Suprapubic skin (tissue), 4 donors: Measurements from ENCODE around the gene PHTF2.

ENCODE experiments used
- EP300 ChIP-seq: sonication (generic); formaldehyde crosslinking; IDR thresholded peaks from one replicate; pipeline ENCODE4 v1.6.1; 2017; ENCODE audit warnings: antibody characterized with exemption
- POLR2AphosphoS5 ChIP-seq, 3 donors: sonication (generic); formaldehyde crosslinking; IDR thresholded peaks; one replicate each; pipeline ENCODE4 v1.6.1; 2017; ENCODE audit warnings: antibody characterized with exemption in 3 of 3
- TF ChIP-seq, protein P1 (sequence below), 2 donors: fragments of 200-600 bp in 1 of 2; fragments of 450-650 bp in 1 of 2; sonication (generic) in 1 of 2; IDR thresholded peaks; one replicate each; pipeline ENCODE4 v1.5.1; 2016 to 2019; ENCODE audit warnings: antibody characterized with exemption in 2 of 2, mild to moderate bottlenecking in 1 of 2, moderate library complexity in 1 of 2

- TF ChIP-seq, protein P1, sequence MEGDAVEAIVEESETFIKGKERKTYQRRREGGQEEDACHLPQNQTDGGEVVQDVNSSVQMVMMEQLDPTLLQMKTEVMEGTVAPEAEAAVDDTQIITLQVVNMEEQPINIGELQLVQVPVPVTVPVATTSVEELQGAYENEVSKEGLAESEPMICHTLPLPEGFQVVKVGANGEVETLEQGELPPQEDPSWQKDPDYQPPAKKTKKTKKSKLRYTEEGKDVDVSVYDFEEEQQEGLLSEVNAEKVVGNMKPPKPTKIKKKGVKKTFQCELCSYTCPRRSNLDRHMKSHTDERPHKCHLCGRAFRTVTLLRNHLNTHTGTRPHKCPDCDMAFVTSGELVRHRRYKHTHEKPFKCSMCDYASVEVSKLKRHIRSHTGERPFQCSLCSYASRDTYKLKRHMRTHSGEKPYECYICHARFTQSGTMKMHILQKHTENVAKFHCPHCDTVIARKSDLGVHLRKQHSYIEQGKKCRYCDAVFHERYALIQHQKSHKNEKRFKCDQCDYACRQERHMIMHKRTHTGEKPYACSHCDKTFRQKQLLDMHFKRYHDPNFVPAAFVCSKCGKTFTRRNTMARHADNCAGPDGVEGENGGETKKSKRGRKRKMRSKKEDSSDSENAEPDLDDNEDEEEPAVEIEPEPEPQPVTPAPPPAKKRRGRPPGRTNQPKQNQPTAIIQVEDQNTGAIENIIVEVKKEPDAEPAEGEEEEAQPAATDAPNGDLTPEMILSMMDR (IDR thresholded peaks at IDR 0.05), result no peak
- no peak for TF ChIP-seq POLR2AphosphoS5 (IDR thresholded peaks at IDR 0.05)
- TF ChIP-seq EP300, result no peak
Observed at GRCh38 chr7:77887567-77887966, 89.0 kb downstream of the PHTF2 start.
